ENCODE results near the gene VRTN.

DNA sequence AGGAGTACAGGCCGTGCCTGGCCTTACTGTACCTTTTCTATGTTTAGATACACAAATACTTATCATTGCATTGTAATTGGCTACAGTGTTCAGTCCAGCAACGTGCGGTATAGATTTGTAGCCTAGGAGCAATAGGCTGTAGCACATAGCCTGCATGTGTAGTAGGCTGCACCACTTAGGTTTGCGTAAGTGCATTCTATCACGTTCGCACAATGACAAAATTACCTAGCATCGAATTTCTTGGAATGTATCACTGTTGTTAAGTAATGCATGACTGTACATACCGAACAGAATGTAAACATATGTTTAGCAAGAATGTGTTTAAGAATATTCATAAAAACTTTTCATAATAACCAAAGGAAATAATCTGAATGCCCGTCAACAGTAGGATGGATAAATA is 31.9 kb downstream of the VRTN start:
- TF ChIP-seq RBAK (CRISPR knock-in tag; IDR thresholded peaks at IDR 0.05) (no peak), NPAS2 (CRISPR knock-in tag; IDR thresholded peaks at IDR 0.05; ENCODE audit: borderline replicate concordance) (no peak), ISX (CRISPR knock-in tag; conservative IDR thresholded peaks at IDR 0.05) (no peak), POLR2A (IDR thresholded peaks at IDR 0.05; ENCODE audit: insufficient read depth in 1 of 2, low read depth in 2 of 2, low read length in 2 of 2) (no peak), ZBTB21 (CRISPR knock-in tag; IDR thresholded peaks at IDR 0.05) (no peak), ZBTB1 (CRISPR knock-in tag; IDR thresholded peaks at IDR 0.05; ENCODE audit: borderline replicate concordance) (no peak), HOXA7 (CRISPR knock-in tag; IDR thresholded peaks at IDR 0.05) (no peak)
- TF ChIP-seq, protein P1, sequence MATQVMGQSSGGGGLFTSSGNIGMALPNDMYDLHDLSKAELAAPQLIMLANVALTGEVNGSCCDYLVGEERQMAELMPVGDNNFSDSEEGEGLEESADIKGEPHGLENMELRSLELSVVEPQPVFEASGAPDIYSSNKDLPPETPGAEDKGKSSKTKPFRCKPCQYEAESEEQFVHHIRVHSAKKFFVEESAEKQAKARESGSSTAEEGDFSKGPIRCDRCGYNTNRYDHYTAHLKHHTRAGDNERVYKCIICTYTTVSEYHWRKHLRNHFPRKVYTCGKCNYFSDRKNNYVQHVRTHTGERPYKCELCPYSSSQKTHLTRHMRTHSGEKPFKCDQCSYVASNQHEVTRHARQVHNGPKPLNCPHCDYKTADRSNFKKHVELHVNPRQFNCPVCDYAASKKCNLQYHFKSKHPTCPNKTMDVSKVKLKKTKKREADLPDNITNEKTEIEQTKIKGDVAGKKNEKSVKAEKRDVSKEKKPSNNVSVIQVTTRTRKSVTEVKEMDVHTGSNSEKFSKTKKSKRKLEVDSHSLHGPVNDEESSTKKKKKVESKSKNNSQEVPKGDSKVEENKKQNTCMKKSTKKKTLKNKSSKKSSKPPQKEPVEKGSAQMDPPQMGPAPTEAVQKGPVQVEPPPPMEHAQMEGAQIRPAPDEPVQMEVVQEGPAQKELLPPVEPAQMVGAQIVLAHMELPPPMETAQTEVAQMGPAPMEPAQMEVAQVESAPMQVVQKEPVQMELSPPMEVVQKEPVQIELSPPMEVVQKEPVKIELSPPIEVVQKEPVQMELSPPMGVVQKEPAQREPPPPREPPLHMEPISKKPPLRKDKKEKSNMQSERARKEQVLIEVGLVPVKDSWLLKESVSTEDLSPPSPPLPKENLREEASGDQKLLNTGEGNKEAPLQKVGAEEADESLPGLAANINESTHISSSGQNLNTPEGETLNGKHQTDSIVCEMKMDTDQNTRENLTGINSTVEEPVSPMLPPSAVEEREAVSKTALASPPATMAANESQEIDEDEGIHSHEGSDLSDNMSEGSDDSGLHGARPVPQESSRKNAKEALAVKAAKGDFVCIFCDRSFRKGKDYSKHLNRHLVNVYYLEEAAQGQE (IDR thresholded peaks at IDR 0.05; ENCODE audit: borderline replicate concordance in 1 of 2, low read depth in 1 of 2, low read length in 2 of 2): no peak
- TF ChIP-seq, protein P2, sequence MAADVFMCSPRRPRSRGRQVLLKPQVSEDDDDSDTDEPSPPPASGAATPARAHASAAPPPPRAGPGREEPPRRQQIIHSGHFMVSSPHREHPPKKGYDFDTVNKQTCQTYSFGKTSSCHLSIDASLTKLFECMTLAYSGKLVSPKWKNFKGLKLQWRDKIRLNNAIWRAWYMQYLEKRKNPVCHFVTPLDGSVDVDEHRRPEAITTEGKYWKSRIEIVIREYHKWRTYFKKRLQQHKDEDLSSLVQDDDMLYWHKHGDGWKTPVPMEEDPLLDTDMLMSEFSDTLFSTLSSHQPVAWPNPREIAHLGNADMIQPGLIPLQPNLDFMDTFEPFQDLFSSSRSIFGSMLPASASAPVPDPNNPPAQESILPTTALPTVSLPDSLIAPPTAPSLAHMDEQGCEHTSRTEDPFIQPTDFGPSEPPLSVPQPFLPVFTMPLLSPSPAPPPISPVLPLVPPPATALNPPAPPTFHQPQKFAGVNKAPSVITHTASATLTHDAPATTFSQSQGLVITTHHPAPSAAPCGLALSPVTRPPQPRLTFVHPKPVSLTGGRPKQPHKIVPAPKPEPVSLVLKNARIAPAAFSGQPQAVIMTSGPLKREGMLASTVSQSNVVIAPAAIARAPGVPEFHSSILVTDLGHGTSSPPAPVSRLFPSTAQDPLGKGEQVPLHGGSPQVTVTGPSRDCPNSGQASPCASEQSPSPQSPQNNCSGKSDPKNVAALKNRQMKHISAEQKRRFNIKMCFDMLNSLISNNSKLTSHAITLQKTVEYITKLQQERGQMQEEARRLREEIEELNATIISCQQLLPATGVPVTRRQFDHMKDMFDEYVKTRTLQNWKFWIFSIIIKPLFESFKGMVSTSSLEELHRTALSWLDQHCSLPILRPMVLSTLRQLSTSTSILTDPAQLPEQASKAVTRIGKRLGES (CRISPR knock-in tag; IDR thresholded peaks at IDR 0.05; ENCODE audit: borderline replicate concordance): no peak
- TF ChIP-seq, protein P3, sequence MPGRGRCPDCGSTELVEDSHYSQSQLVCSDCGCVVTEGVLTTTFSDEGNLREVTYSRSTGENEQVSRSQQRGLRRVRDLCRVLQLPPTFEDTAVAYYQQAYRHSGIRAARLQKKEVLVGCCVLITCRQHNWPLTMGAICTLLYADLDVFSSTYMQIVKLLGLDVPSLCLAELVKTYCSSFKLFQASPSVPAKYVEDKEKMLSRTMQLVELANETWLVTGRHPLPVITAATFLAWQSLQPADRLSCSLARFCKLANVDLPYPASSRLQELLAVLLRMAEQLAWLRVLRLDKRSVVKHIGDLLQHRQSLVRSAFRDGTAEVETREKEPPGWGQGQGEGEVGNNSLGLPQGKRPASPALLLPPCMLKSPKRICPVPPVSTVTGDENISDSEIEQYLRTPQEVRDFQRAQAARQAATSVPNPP (CRISPR knock-in tag; IDR thresholded peaks at IDR 0.05): no peak
- TF ChIP-seq, protein P4, sequence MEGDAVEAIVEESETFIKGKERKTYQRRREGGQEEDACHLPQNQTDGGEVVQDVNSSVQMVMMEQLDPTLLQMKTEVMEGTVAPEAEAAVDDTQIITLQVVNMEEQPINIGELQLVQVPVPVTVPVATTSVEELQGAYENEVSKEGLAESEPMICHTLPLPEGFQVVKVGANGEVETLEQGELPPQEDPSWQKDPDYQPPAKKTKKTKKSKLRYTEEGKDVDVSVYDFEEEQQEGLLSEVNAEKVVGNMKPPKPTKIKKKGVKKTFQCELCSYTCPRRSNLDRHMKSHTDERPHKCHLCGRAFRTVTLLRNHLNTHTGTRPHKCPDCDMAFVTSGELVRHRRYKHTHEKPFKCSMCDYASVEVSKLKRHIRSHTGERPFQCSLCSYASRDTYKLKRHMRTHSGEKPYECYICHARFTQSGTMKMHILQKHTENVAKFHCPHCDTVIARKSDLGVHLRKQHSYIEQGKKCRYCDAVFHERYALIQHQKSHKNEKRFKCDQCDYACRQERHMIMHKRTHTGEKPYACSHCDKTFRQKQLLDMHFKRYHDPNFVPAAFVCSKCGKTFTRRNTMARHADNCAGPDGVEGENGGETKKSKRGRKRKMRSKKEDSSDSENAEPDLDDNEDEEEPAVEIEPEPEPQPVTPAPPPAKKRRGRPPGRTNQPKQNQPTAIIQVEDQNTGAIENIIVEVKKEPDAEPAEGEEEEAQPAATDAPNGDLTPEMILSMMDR (CRISPR knock-in tag; IDR thresholded peaks at IDR 0.05): no peak
- TF ChIP-seq, protein P5, sequence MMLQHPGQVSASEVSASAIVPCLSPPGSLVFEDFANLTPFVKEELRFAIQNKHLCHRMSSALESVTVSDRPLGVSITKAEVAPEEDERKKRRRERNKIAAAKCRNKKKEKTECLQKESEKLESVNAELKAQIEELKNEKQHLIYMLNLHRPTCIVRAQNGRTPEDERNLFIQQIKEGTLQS (CRISPR knock-in tag; IDR thresholded peaks at IDR 0.05): no peak

Data from HepG2 (cell line).